Regular cardiac myocyte (primary cell): ENCODE results near the gene TCAF1. TPM values are rescaled to one million over a fixed set of nuclear protein-coding genes. Genes with fewer than 3 reads are reported as not detected.

Experiments used
- total RNA-seq: library from RNA; depleted of rRNA; stranded (reverse); fragments of >200 nt; gene quantifications from 2 replicates; pipeline ENCODE4 v1.2.3, GENCODE V29; 2014

The TCAF1 gene, protein sequence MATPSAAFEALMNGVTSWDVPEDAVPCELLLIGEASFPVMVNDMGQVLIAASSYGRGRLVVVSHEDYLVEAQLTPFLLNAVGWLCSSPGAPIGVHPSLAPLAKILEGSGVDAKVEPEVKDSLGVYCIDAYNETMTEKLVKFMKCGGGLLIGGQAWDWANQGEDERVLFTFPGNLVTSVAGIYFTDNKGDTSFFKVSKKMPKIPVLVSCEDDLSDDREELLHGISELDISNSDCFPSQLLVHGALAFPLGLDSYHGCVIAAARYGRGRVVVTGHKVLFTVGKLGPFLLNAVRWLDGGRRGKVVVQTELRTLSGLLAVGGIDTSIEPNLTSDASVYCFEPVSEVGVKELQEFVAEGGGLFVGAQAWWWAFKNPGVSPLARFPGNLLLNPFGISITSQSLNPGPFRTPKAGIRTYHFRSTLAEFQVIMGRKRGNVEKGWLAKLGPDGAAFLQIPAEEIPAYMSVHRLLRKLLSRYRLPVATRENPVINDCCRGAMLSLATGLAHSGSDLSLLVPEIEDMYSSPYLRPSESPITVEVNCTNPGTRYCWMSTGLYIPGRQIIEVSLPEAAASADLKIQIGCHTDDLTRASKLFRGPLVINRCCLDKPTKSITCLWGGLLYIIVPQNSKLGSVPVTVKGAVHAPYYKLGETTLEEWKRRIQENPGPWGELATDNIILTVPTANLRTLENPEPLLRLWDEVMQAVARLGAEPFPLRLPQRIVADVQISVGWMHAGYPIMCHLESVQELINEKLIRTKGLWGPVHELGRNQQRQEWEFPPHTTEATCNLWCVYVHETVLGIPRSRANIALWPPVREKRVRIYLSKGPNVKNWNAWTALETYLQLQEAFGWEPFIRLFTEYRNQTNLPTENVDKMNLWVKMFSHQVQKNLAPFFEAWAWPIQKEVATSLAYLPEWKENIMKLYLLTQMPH
- total RNA-seq: 62.7 and 85.1 TPM in 2 replicates

DNA sequence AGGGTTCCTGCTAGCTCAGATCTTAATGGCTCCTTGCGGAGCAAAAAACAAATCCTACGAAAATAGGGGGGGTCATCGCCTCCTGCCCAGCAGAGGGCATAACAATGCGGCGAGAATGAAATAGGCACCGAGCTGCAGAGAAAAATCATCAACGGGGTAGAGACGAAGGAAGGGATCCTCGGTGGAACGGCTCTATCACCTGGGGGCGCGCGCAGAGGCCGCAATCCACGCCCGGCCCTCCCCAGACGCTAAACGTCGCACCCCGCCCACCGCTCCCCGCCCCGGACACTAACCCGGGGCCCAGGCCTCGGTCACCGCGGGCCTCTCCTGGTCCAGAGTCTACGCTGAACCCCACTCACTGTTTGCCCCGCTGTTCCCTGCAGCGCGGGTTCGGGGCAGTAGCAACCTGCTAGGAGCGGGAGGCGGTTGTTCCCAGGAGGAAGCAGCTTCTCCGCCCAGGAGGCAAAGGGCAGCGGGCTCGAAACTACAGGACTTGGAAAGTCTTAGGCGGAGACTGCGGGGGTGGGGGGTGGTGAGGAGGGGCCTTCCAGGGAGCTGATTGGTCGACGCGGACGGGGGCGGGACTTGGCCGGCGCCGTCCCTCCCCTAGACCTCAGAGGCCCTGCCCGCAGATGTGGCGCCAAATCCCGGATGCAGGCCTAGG is at the start of gene TCAF1:
Gene TCAF1, minus strand, starts transcription at position 509 of the 664 bp plus-strand sequence. CDS start 25,568 bp downstream, outside the sequence.

GRCh38 chr7:143934526-143935325 is 32.8 kb upstream of the TCAF1 start, which contains the start of gene OR2F2:
Gene OR2F2, plus strand, starts transcription at chr7:143935233. Its CDS starts 0 bp downstream, at chr7:143935233.

Other genes with a start within 250 kb of the TCAF1 start
- 0.58 and 2.3 TPM in 2 replicates for gene CTAGE6, start 144.5 kb downstream of the TCAF1 start, total RNA-seq
- under 0.01 TPM in 1 of 2 replicates, not detected in the other for gene OR2F2, start 33.1 kb upstream of the TCAF1 start, total RNA-seq
- not detected in 2 replicates for gene OR2F1, start 52.7 kb upstream of the TCAF1 start, total RNA-seq
- gene OR6B1, start 98.1 kb upstream of the TCAF1 start, total RNA-seq: not detected in 2 replicates
- gene OR2A5, start 146.8 kb upstream of the TCAF1 start, total RNA-seq: not detected in 2 replicates
- not detected in 2 replicates for gene OR2A25, start 167.6 kb upstream of the TCAF1 start, total RNA-seq
- gene OR2A12, start 184.1 kb upstream of the TCAF1 start, total RNA-seq: not detected in 2 replicates
- gene OR2A2, start 207.4 kb upstream of the TCAF1 start, total RNA-seq: not detected in 2 replicates
- gene OR2A14, start 221.0 kb upstream of the TCAF1 start, total RNA-seq: not detected in 2 replicates